Activated effector memory CD4-positive, alpha-beta T cell treated with Interleukin-2 at 50 U/mL for 16 hours (primary cell): ENCODE measurements around the gene APOL2.
"Not testable (repeated sequence)": the region's sequence is repeated elsewhere in the genome, so short reads cannot be mapped to it uniquely, and the experiment has no call there.

ENCODE experiments used
- DNase-seq: peaks from one replicate; pipeline ENCODE4 v3.0.0-alpha.2; 2020

The APOL2 gene, protein sequence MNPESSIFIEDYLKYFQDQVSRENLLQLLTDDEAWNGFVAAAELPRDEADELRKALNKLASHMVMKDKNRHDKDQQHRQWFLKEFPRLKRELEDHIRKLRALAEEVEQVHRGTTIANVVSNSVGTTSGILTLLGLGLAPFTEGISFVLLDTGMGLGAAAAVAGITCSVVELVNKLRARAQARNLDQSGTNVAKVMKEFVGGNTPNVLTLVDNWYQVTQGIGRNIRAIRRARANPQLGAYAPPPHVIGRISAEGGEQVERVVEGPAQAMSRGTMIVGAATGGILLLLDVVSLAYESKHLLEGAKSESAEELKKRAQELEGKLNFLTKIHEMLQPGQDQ

DNA sequence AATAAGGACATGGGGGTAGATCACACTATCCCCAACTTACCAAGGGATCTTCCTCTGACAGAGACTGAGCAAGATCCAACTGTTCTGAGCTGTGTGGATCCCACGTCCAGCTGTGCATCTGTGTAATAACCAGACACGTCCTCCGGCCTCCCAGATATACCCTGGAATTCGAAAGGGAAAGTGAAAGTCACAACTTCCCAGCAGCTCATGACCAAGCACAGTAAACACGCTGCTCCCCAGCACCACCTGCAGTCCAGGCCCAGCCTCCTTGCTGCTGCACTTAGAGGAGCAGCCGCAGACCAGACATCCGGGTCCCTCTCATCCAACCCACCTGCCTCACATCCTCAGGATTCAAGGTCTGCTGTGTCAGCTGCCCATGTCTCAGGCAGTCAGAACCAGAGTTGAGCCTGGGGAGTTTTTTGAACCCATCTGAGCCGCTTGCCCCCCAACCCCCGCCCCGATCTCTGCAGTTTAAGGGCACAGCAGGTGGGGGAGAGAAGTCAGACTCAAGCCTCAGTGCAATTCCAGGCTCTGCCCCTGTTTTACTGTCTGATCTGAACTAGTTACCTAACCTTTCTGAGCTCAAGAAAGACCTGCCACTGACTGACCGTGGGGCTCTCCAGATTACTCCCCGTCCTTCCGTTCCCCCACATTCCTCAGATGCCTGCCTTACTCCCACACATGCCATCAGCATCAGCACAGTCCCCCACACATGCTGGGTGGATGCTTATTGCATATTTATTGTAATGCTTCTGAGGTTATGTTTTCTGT, at the start of gene APOL2:
TSS of gene APOL2 (minus strand) at position 127 of the 771 bp plus-strand sequence. CDS start 6,365 bp downstream, outside the sequence.
- DNase-seq = peak; percentile 75

DNA sequence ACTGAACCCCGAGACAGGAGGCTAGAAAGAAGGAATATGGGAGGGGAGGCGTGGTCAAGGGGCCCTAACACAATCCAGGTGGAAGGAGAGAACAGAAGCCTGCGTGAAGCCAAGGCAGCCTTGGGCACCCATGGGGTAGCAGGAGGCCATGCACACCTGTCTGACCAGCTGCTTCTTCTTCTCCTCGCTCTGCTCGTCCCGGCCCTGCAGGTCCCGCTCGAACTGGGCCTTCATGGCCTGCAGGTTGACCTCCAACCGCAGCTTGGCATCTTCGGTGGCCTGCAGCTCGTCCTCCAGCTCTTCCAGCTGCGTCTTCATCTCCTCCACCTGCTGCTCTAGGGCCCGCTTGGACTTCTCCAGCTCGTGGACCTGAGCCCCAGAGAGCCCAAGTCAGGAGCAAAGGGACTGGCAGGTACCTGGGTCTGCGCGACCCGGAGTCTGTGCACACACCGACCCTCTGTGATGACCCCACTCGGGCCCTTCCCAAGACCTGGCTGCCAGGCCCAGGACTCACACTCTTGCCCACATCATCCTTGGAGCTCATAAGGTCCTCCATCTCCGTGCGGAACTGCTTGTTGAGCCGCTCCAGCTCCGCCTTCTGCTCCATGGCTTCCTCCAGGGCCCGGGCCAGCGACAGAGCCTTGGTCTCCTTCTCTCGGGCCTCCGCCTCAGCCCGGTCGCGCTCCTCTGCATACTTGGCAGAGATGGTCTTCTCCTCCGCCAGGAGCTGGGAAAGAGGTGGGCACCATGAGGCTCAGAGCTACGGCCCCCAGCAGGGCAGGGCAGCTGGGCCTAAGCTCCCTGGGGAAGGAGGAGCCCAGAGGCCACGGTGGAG, 49.5 kb upstream of the APOL2 start:
- DNase-seq = no peak

DNA sequence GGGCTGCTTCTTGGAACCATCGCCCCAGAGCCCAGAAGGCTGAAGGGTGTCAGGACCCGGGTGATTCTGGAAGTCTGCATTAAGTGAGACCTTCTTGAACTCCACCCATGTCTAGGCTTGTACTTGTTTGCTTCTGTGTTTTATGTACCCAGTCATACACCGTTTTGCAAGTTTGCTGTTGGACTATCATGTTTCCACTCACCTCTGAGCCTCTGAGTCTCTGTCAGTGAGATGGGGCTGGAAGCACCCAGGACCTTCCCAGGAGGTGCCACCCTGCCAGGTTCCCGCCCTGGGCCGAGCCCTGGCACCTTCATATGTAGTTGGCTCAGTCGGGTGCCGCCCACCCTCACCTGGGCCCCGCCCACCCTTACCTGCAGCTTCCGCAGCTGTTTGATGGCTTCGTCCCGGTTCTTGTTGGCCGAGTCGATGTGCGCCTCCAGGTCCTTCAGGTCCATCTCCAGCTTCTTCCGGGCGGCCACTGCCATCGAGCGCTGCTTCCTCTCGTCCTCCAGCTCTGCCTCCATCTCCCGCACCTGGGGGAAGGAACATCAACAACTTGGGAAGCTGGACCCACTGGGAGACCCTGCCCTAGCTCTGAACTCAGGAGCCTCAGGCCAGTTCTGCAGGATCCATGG, 48.7 kb upstream of the APOL2 start:
- no peak for DNase-seq

DNA sequence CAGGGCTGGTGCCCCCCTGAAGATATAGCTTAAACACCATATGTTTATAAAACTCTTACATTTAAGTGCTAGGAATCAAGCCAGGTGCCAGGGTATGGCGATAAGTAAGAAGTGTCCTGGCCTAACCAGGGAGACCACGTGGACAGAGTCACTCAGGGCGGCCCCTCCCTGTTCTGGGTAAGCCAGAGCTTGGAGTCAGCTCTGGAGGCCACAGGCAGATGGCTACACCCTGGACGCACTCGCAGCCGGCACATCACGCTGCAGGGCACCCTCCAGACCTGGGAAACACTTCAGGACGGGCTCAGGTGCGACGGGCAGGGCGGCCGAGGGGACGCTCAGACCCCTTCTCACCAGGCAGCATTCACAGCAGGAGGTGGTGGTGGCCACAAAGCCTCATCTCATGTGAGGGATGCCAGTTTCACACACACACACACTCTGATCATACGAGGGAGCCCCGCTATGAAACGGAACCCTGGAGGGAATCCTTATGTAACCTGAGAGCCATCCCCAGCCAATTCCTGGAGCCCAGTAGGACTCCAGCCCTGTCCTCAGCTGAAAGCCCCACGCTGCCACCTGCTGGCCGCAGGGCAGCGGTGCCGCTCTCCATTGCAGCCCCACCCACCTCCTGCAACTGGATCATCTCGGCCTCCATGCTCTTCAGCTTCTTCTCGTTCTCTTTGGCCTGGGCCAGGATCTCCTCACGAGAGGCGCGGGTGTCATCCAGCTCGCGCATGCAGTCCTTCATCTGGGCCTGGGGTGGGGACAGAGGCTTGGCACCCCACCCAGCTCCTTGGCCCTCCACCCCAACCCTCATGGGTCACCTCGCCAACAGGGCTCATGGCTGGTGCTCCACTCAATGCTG, 47.0 kb upstream of the APOL2 start:
- DNase-seq = peak; percentile 42

DNA sequence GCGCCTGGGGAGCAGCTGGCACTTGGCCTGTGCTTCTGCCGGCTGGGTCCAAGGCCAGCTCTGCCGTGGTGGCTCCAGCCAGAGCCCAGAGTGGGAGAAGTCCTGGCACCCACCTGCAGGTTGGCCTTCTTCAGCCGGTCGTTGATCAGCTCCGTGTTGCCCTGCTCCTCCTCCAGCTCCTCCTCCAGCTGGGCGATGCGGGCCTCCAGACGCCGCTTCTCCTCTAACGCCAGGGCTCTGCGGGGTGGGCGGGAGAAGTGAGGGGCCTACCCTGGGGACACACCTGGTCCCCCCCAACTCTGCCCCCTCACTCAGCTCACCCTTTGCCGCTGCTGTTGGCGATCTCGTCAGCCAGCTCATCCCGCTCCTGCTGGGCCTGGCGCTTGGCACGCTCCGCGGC, 46.2 kb upstream of the APOL2 start:
- no peak for DNase-seq

DNA sequence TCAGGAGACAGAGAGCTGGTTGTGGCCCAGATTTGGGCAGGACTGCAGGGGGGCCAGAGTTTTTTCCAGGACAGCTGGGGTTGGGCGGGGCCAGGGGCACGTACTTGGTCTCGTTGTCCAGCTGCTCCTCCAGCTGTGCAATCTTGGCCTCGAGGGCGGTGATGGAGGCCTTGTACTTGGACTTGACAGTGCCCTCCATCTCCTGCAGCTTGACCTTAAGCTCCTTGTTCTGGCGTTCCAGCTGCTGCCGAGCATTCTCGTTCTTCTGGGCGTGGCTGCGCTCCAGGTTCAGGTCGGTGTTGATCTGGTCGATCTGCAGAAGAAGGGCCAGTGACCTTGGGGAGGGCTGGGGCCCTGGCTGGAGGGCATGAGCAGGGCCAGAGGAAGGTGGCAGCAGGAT, 45.7 kb upstream of the APOL2 start:
- DNase-seq = no peak

DNA sequence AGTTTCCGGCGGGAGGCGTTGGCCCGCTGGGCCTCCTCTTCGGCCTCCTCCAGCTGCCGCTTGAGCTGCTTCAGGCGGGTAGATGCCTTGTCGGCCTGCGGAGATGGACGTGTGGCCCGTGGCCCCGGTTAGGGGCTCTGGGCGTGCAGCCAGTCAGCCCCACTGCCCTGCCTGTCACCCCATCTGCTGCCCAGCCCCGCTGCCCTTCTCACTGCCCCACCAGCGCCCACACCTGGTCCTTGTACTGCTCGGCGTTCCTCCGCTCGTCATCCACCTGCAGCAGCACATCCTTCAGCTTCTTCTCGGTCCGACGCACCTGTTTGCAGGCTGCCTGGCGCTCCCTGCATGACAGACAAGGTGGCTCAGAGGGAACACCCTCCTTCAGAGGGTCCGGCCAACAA, 44.8 kb upstream of the APOL2 start:
- no peak for DNase-seq

DNA sequence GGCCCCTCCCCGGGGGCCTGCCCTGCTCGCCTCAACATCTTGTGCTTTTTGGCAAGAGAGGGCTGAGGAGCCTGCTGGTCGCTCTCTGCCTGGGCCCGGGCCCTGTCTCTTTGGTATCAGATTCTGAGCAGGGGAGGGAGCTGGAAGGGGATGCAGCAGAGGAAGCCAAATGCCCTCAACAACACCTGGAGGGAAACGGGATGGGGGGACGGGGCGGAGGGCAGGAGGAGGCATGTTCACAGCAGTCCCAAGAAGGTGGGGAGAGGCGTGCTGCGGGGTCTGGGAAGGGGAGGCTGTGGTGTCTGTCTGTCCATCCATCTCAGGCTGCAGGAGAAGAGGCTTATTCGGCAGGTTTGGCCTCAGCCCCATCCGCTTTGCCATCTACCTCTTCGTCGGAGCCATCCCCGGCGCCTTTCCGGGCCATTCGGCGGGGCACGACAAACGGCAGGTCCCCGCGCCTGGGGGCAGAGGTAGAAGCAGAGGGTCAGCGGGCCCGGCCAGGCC, 43.1 kb upstream of the APOL2 start:
- DNase-seq = no peak

DNA sequence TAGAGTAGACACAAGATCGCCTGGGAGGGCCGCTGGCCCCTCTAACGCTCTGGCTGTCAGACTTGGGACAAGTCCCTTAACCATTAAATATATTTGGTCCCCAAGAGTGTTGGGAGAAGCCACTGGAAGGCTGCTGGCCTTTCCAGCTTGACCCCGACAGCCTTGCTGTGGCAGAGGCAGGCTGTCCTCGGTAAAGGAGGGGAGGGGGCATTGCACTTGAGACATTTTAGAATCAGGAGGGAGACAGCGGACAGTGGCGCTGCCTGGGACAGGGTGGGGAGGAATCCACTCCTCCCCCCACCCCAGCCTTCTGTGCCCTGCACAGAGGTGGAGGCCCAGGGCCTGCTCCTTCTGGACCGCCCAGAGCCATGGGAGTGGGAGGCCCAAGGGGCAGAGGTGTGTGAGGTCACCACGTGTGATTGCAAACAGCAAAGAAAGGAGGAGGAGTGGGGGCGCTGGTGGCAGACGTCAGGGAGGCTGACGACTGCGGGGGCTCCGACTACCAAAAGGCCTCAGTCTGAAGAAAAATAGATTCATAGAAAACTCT, 42.5 kb upstream of the APOL2 start:
- no peak for DNase-seq

DNA sequence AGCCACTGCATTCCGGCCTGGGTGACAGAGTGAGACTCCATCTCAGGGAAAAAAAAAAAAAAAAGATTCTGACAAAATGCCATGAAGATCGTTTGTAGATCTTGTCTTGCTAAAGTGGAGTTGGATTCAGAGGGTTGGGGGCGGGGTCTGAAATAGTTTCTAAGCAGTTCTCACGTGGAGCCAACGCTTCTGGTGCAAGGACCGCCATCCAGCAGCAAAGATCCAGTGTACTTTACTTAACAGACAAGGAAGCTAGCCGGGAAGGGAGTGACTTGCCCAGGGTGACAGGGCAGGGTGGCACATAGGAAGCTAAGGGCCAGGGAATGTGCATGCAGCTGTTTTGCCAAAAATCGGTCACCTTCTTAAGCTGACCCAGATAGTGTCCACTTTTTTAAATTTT, 41.1 kb upstream of the APOL2 start:
- no peak for DNase-seq

DNA sequence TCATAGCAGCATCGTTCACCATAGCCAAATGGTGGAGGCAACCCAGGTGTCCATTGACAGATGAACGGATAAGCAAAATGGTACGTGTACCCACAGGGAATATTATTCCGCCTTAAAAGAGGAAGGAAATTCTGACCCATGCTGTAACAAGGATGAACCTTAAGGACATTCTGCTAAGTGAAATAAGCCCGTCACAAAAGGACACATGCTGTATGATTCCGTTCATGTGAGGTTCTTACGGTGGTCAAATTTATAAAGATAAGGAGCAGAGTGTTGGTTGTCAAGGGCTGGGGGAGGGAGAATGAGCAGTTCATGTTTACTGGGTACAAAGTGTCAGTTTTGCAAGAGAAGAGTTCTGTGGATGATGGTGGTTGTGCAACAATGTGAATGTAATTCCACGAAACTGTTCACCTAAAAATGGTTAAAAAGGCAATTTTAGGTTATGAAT, 39.9 kb upstream of the APOL2 start:
- no peak for DNase-seq

DNA sequence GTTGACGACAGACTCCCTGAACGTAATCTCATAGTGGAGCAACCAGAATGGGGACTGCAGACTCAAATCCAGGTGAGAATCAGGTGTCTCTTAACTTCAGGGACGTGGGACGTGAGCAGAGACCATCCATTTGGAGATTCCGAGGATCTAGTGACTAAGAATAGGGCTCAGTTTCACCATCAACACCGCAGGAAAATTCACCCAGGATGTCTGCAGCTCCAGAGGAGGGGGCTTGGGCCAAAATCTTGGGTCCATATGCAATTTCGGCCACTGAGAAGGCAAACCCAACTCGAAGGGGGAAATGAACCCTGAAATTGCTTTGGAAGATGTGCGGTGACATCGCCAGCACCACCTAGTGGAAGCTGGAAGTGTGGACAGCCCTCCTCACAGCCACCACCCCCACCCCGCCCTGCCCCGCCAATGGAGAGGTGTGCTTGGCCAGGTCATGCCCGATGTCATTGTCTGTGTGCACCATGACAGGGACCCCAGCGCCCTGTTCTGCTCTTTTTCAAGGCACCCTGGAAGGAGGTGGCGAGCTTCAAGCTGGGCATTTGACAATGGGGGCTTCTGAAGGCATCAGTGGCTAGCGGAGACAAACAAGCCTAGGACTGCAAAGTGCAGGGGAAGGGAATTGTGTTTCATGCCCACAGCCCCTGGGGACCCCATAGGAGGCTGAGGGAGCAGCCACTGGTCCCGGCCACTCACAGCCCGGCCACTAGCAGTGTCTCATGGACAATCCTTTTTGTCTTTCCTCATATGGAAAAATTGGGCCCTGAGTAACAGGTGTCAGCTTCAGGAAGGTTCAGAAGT, 38.4 kb upstream of the APOL2 start:
- DNase-seq = peak; percentile 58

DNA sequence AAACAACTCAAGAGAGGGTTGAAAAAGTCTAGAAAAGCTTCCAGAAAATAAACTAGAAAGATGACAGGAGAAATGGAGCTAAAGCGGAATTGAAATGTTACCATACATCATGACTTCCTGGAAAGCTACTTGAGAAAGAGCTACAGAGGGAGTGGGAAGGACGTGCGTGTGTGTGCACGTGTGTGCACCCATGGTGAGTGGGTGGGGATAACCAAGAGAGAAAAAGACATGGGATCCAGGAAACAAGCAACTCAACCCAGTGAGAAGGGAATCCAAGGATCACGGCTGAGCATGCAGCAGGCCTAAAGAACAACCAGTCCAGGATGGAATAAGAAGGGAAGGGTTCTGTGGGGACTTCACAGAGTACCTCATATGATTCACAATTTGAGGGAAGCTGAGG, 35.2 kb upstream of the APOL2 start:
- no peak for DNase-seq

DNA sequence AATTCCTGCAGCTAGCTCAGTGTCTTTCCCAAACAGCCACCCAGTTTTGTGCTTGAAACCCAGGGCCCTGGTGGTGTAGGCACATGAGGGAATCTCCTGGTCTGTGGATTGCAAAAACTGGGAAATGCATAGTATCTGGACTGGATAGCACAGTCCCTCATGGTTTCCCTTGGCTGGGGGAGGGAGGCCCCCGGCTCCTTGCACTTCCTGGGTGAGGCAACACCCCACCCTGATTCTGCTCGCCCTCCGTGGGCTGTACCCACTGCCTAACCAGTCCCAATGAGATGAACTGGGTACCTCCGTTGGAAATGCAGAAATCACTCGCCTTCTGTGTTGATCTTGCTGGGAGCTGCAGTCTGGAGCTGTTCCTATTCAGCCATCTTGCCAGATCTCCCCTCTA, 32.6 kb upstream of the APOL2 start:
- not testable (repeated sequence) for DNase-seq

DNA sequence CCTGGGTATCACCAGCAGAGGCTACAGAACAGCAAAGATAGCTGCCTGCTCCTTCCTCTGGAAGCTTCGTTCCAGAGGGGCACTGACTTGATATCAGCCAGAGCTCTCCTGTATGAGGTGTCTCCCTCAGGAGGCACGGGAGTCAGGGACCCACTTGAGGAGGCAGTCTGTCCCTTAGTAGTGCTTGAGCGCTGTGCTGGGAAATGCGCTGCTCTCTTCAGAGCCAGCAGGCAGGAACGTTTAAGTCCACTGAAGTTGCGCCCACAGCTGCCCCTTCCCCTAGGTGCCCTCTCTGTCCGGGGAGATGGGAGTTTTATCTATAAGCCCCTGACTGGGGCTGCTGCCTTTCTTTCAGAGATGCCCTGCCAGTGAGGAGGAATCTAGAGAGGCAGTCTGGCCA, 31.9 kb upstream of the APOL2 start:
- not testable (repeated sequence) for DNase-seq

DNA sequence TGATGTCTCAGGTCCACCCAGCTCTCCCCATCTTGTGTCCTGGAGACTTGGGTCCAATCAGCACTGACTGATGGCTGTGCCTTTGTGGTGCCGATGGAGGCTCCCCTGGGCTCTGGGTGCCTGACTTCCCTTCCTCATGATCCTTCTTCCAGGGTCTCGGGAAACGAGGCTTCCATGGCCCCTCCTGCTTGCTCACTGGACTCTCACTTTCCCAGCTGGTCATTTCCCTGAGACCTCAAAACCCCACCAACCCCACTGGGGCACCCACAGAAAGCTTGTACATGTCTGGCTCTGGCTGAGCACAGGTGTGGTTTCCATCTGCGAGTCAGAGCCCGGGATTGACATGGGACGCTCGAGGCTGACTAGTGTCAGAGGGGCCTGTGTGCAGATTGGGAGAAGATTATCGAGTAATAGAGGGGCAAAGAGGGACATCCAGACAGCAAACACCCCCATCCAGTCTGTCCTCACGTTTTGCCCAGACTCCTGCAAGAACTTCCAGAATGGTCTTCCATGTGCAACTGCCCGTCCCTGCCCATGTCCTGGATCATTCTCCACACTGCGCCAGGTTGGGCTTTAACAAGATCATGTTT, 28.7 kb upstream of the APOL2 start:
- no peak for DNase-seq

DNA sequence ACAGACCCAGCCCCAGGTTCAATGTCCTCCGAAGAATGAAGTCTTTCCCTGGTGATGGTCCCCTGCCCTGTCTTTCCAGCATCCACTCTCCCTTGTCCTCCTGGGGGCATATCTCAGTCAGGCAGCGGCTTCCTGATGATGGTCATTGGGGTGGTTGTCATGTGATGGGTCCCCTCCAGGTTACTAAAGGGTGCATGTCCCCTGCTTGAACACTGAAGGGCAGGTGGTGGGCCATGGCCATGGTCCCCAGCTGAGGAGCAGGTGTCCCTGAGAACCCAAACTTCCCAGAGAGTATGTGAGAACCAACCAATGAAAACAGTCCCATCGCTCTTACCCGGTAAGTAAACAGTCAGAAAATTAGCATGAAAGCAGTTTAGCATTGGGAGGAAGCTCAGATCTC, 27.7 kb upstream of the APOL2 start:
- DNase-seq = no peak

DNA sequence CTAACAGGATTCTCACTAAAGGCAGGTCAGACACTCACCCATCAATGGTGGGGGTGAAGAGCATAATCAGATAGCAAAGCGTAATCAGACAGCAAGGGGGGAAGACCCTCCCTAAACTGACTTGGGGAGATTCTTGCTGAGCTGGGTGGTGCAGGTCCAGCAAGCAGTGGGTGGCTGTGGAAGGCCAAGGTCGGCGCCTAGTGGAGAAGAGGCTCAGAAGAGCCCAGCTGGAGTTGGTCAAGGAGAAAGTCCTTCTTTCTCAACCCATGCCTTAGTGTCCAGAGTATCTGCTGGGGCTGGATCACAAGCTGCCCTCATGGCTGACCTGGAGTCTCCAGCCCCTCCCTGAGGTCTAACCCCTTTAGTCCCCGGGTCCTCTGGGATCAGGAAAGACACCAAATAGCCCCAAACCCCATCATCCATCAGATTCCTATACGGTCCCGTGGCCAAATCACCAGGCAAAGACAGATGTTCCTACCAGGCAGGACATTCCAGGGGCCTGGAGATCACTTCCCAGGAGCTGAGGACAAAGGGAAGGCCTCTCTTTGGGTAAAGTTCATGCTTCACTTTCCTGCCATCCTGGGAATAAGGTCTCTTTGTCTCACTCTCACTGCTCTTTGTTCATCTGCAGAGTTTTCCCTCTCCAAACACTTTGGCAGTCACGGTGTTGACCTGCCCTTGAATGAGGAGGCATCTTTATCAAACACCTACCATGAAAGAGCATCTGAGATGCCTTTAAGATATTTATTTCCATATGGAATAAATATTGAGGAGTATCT, 24.7 kb upstream of the APOL2 start:
- DNase-seq = not testable (repeated sequence)

DNA sequence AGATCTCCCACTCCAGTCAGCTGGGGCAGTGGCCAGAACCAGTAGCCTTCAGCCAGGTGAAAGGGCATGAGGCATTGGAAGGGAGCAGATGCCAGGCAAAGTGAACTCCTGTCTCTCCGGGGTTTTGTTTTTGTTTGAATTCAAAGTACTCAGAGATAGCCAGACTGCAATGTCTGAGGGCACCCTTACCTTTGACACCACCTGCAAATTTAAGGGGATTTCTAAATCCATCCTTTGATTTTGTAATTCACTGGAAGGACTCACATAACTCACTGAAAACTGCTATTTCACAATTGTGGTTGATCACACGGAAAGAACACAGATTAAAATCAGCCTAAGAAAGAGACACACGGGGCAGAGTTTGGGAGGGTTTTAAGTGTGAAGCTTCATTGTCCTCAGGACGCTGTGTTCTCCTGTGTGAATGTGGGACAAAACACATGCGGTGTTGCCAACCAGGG, 23.9 kb upstream of the APOL2 start:
- not testable (repeated sequence) for DNase-seq
